Astrocyte of the cerebellum (primary cell): Measurements from ENCODE around the gene SUPT5H.

Source experiments
- DNase-seq: peaks from one replicate; pipeline ENCODE4 v3.0.0-alpha.2; 2011; ENCODE audit warnings: low read depth
- H3K4me3 ChIP-seq: 2 replicates; pipeline ENCODE4 v1.5.1; 2011; ENCODE audit warnings: mild to moderate bottlenecking, low read depth, low read length, moderate library complexity
- CTCF ChIP-seq: IDR thresholded peaks from 2 replicates; pipeline ENCODE4 v1.5.1; 2012; ENCODE audit warnings: low read length, low read depth, moderate library complexity, mild to moderate bottlenecking; ENCODE audit errors: missing control alignments
- in situ Hi-C: cut with HindIII; loops from 2 replicates; pipeline ENCODE4 v1.10.0; 2017; ENCODE audit warnings: low sequenced_read_pairs

Gene SUPT5H

GRCh38 chr19:39427707-39428106 lies 17.7 kb upstream of the SUPT5H start:
- no peak for DNase-seq
- no peak overlapping the region for H3K4me3 ChIP-seq
- TF ChIP-seq CTCF = no peak
- in situ Hi-C loops = no loop called here

GRCh38 chr19:39428283-39429112 lies 16.9 kb upstream of the SUPT5H start:
- in situ Hi-C loops = no loop called here
- no peak overlapping the region for H3K4me3 ChIP-seq
- no peak for TF ChIP-seq CTCF
- peak; percentile 89 for DNase-seq

GRCh38 chr19:39430675-39431593 lies 14.4 kb upstream of the SUPT5H start:
- no peak overlapping the region for H3K4me3 ChIP-seq
- peak; percentile 98 for DNase-seq
- TF ChIP-seq CTCF = no peak
- in situ Hi-C loops = no loop called here

- H3K4me3 ChIP-seq = no peak overlapping the region
- in situ Hi-C loops = no loop called here
- DNase-seq = no peak
- TF ChIP-seq CTCF = no peak
These were observed 12.7 kb upstream of the SUPT5H start for GRCh38 chr19:39432677-39433025.

- no peak for TF ChIP-seq CTCF
- no peak overlapping the region for H3K4me3 ChIP-seq
- DNase-seq = no peak
- in situ Hi-C loops = no loop called here
These were observed 11.8 kb upstream of the SUPT5H start for GRCh38 chr19:39433480-39434079.
